ENCODE data around the gene CSK. TPM values are rescaled to one million over a fixed set of nuclear protein-coding genes. Genes with fewer than 3 reads are reported as not detected.

CSK gene
- total and polyA plus RNA-seq, 2 of the 8 experiments (the other 6 are each of a cell fraction or from before 2014, with no cell fraction given) = 13.7 to 50.2 TPM

DNA sequence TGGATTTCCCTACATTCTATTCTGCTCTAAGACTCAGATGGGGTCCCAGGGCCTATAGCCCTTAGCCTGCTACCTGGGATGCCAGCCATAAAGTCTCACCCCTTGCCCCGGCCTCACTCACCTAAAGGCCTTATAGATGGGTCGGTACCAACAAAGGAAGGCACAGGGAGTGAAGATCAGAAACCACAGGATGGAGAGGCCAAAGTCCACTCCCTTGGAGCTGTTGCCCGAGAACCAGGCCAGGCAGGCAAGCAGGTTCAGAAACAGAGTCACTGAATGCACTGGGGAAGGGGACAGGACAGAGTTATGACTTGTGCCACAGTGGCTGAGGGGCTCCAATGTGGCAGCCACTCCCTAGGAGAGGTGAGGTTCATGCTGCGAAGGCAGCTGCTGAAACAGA is 68.5 kb downstream of the CSK start (continued):
- TF ChIP-seq POLR2A (IDR thresholded peaks at IDR 0.05; ENCODE audit: control extremely low read depth in 1 of 2, low read depth in 2 of 2, low read length in 2 of 2) = no peak
